ENCODE measurements around the gene FBXW5.

- TF ChIP-seq POLR2A (IDR thresholded peaks at IDR 0.05) (no peak), POLR2AphosphoS5 (IDR thresholded peaks at IDR 0.05) (no peak)
Measured at GRCh38 chr9:136969150-136969549, 24.6 kb upstream of the FBXW5 start.

All from breast epithelium (tissue), 3 donors.